NT2/D1 (cell line): ENCODE data around the gene RBM47.

Experiments used
- DNase-seq: peaks from one replicate; pipeline ENCODE4 v3.0.0-alpha.2; 2011; ENCODE audit warnings: low read depth, low spot score
- H3K27me3 ChIP-seq: 2 replicates; pipeline ENCODE4 v1.6.0; 2011; ENCODE audit warnings: mild to moderate bottlenecking; ENCODE audit not compliant: insufficient read length, insufficient read depth
- H3K36me3 ChIP-seq: 2 replicates; pipeline ENCODE4 v1.6.1; 2011; ENCODE audit warnings: mild to moderate bottlenecking, low read length, mixed read lengths; ENCODE audit not compliant: insufficient read depth, insufficient read length
- H3K4me1 ChIP-seq: 2 replicates; pipeline ENCODE4 v1.5.1; 2011; ENCODE audit not compliant: insufficient read depth, insufficient read length
- H3K4me3 ChIP-seq: 2 replicates; pipeline ENCODE4 v1.5.1; 2011; ENCODE audit warnings: low read depth; ENCODE audit not compliant: insufficient read length
- H3K9ac ChIP-seq: 2 replicates; pipeline ENCODE4 v1.6.0; 2011; ENCODE audit warnings: low read depth; ENCODE audit not compliant: insufficient read length
- H3K9me3 ChIP-seq: 2 replicates; pipeline ENCODE4 v1.5.1; 2011; ENCODE audit warnings: mild to moderate bottlenecking, low read length; ENCODE audit not compliant: insufficient read depth
- SUZ12 ChIP-seq: IDR thresholded peaks from 2 replicates; pipeline ENCODE4 v1.6.1; 2011; ENCODE audit not compliant: insufficient read length, insufficient read depth; ENCODE audit errors: extremely low read depth
- YY1 ChIP-seq: IDR thresholded peaks from 2 replicates; pipeline ENCODE4 v1.6.1; 2011; ENCODE audit not compliant: insufficient read length, insufficient read depth
- ZNF274 ChIP-seq: IDR thresholded peaks from 2 replicates; pipeline ENCODE4 v1.6.1; 2011; ENCODE audit warnings: mild to moderate bottlenecking, low read depth, low read length

Gene RBM47

DNA sequence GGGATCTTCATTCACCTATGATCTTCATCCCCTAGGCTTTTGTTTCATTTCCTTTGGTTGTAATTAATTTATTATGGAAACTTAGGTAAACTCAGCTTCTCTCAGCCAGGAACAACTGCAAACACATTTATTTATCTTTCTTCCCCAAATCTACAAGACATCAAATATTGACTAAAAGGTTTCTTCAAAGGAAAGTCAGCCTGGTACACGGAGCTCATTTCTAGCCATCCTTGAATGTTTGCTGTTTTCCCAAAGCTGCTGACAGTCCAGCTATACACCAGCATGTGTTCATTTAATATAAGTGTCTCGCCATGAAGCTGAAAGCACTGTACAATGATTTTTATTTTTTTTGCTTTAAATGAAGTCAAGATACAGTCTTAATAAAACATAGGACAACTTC lies 16.8 kb downstream of the RBM47 start:
- TF ChIP-seq ZNF274, result no peak
- TF ChIP-seq SUZ12, result no peak
- no peak for TF ChIP-seq YY1
- Histone ChIP-seq H3K27me3 (no peaks in the 10 kb centered on the region), H3K9me3 (no peaks in the 10 kb centered on the region; the same call in 1 of the 2 replicates), H3K9ac (no peak overlapping the region), H3K36me3 (no peaks in the 10 kb centered on the region), H3K4me1 (no peaks in the 10 kb centered on the region), H3K4me3 (no peak overlapping the region)
- no peak for DNase-seq

DNA sequence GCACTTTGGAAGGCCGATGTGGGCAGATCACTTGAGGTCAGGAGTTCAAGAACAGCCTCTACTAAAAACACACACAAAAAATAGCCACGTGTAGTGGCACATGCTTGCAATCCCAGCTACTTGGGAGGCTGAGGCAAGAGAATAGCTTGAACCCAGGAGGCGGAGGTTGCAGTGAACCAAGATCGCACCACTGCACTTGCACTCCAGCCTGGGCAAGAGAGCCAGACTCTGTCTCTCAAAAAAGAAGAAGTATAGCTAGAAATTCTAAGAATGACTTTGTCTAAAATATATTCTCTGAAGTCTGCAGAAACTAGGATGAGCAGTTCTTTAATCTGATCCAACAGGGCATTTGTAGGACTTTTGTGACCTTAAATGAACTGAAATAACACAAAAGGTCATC lies 17.4 kb downstream of the RBM47 start:
- Histone ChIP-seq H3K36me3 (no peaks in the 10 kb centered on the region), H3K4me1 (no peaks in the 10 kb centered on the region), H3K4me3 (no peak overlapping the region), H3K9me3 (no peaks in the 10 kb centered on the region; the same call in 1 of the 2 replicates), H3K27me3 (no peaks in the 10 kb centered on the region), H3K9ac (no peak overlapping the region)
- TF ChIP-seq SUZ12 (no peak), ZNF274 (no peak), YY1 (no peak)
- DNase-seq, result no peak

DNA sequence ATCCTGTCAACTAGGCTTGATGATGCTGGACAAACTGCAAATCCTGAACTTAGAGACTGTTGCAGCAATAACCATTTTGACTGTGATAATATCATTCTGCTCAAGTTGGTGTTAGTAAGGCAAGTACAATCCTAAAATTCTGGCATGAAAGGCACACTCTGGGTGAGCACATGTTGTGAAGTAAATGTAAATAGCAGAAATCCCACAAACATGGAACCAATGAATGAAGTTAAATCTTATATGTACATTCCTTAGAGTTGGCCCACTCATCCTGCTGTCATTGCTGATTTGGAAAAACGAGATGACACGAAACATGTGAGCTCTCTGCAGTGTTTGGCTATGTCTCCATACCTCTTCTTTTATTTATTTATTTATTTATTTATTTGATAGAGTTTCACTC lies 21.0 kb downstream of the RBM47 start:
- no peak for DNase-seq
- Histone ChIP-seq H3K9ac (no peak overlapping the region), H3K9me3 (no peaks in the 10 kb centered on the region; the same call in 1 of the 2 replicates), H3K27me3 (no peaks in the 10 kb centered on the region), H3K36me3 (no peaks in the 10 kb centered on the region), H3K4me3 (no peak overlapping the region), H3K4me1 (no peaks in the 10 kb centered on the region)
- TF ChIP-seq YY1, result no peak
- TF ChIP-seq SUZ12, result no peak
- TF ChIP-seq ZNF274, result no peak

DNA sequence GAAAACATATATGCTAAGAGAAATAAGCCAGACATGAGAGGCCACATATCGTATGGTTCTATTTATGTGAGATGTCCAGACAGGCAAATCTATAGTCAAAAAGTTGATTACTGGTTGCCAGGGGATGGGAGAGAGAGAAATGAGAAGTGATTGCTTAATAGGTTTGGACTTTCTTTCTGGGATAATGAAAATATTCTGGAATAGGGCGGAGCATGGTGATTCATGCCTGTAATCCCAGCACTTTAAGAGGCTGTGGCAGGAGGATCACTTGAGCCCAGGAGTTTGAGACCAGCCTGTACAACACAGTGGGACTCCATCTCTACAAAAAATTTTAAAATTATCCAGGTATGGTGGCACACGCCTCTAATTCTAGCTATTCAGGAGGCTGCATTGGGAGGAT lies 22.4 kb downstream of the RBM47 start:
- H3K27me3 ChIP-seq, result no peaks in the 10 kb centered on the region
- no peaks in the 10 kb centered on the region for H3K9me3 ChIP-seq
- H3K4me3 ChIP-seq, result no peak overlapping the region
- H3K4me1 ChIP-seq, result no peaks in the 10 kb centered on the region
- no peak for TF ChIP-seq SUZ12
- TF ChIP-seq YY1, result no peak
- no peak for TF ChIP-seq ZNF274
- DNase-seq, result no peak
- H3K9ac ChIP-seq, result no peak overlapping the region
- H3K36me3 ChIP-seq, result no peaks in the 10 kb centered on the region

DNA sequence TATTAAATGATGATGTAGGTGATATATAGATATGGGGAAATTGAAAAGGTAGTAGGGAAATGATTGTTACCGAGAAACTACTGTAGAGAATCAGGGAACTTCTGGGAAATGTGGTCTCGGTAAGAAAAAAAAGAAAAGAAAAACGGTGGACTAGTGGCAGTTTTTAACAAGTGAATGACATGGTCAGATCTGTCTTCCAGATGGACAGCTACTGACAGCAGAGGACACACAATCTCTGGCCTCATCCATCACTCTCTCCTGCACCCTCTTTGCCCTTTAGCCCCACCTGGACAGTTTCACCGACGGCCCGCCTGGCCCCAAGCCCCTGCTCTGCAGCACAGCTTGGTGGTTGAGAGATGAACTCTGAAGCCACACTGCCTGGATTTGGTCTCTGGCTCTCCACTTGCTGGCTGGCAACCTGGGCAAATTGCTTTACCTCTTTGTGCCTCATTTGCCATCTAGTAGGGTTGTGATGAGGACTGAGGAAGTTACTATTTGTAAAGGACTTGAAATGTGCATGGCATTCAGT lies 23.4 kb downstream of the RBM47 start:
- H3K9ac ChIP-seq, result no peak overlapping the region

DNA sequence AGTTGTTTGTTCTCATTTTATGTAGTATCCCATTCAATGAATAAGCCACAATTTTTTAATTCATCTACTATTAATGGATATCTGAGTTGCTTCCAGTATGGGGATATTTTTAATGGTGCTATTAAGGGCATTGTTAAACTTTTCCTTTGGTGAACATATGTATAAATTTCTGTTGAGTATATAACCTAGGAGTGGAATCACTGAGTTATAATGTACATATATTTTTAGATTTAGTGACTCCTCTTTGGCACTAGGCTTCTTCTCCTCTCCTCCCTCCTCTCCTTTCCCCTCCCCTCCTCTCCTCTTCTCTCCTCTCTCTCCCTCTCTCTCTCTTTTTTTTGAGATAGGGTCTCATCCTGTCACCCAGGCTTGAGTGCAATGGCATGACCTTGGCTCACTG lies 26.4 kb downstream of the RBM47 start:
- Histone ChIP-seq H3K27me3 (no peaks in the 10 kb centered on the region), H3K4me1 (no peaks in the 10 kb centered on the region), H3K36me3 (no peaks in the 10 kb centered on the region), H3K4me3 (no peak overlapping the region), H3K9ac (no peak overlapping the region), H3K9me3 (no peaks in the 10 kb centered on the region)
- TF ChIP-seq SUZ12, result no peak
- no peak for TF ChIP-seq YY1
- TF ChIP-seq ZNF274, result no peak
- DNase-seq, result no peak

More for the DNA sequence above, 23.4 kb downstream of the RBM47 start:
- no peak for TF ChIP-seq SUZ12
- no peak for TF ChIP-seq YY1
- TF ChIP-seq ZNF274, result no peak
- no peak for DNase-seq
- H3K27me3 ChIP-seq, result no peaks in the 10 kb centered on the region
- H3K36me3 ChIP-seq, result no peaks in the 10 kb centered on the region
- no peaks in the 10 kb centered on the region for H3K4me1 ChIP-seq
- no peak overlapping the region for H3K4me3 ChIP-seq
- no peaks in the 10 kb centered on the region for H3K9me3 ChIP-seq

DNA sequence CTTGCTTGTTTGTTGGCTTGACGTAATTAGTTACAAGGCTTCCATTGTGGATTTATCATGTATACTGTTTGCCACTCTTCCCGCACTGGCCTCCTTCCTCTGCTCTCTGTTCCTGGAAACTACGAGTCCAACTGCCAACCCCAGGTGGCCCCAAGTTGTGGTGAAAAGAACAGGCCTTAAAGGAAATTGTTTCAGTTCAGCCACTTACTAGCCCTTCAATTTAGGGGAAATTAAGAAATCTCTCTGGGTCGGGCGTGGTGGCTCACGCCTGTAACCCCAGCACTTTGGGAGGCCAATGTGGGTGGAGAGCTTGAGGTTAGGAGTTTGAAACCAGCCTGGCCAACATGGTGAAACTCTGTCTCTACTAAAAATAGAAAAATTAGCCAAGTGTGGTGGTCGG lies 28.0 kb downstream of the RBM47 start:
- no peak overlapping the region for H3K4me3 ChIP-seq
- TF ChIP-seq SUZ12, result no peak
- TF ChIP-seq YY1, result no peak
- no peak for TF ChIP-seq ZNF274
- H3K9me3 ChIP-seq, result no peaks in the 10 kb centered on the region
- H3K36me3 ChIP-seq, result no peaks in the 10 kb centered on the region
- H3K9ac ChIP-seq, result no peak overlapping the region
- H3K4me1 ChIP-seq, result no peaks in the 10 kb centered on the region
- H3K27me3 ChIP-seq, result no peaks in the 10 kb centered on the region
- no peak for DNase-seq

DNA sequence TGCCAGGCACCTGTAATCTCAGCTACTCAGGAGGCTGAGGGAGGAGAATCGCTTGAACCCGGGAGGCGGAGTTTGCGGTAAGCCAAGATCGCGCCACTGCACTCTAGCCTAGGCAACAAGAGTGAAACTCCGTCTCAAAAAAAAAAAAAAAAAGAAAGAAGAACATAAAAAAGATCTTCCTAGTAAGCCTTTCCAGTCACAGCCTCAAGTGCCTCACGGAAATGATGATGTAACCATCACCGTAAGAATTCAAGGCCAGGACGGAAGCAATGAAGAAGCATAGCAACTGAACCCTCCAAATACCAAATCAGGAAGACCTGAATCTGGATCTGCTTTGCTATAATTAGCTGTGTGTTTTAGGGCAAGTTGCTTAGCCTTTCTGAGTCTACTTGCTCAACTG lies 28.8 kb downstream of the RBM47 start:
- no peak overlapping the region for H3K4me3 ChIP-seq
- DNase-seq, result no peak

More for the DNA sequence above, 28.8 kb downstream of the RBM47 start:
- Histone ChIP-seq H3K27me3 (no peaks in the 10 kb centered on the region), H3K36me3 (no peaks in the 10 kb centered on the region), H3K4me1 (no peaks in the 10 kb centered on the region), H3K9me3 (no peaks in the 10 kb centered on the region), H3K9ac (no peak overlapping the region)
- TF ChIP-seq SUZ12, result no peak
- no peak for TF ChIP-seq ZNF274
- TF ChIP-seq YY1, result no peak
